Measurements from ENCODE around the gene SFRP5.

SFRP5 gene

DNA sequence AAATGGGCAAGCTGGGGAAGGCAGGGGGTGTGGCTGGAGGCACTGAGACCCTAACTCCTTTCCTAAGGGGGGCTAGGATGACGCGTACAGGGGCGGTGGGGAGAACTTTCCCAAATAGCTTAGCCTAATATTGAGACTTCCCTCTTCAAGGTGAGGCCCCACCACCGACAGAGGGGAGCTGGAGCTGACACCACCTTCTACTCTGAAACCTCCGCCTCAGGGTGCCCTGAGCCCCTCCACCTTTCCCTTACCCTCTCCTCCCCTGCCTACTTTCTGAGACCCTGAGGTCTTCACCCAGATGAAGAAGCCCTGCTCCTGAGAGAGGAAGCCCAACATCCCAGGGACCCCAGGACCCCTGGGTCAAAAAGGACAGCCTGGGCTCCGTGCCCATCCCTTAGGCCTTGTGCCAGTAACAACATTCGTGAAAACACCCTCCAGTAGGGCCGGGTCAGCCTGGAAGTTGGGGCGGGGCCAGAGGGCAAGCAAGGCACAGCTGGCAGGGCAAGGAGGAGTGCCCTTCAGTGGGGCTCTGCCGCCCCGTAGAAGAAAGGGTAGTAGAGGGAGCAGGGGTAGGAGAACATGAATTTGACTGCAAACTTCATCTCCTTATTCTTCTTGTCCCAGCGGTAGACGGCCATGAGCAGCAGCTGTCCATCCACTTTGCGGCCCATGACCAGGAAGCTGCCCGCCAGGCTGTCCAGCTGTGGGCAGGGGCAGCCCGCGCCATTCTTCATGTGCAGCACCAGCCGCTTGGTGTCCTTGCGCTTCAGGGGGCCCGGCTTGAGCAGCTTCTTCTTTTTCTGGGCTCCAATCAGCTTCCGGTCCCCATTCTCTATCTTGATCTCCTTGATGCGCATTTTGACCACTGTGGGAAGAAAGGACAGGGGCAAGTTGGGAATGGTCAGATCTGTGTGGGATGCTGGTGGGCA, 4.5 kb downstream of the SFRP5 start:
- DNase-seq = no peak

DNA sequence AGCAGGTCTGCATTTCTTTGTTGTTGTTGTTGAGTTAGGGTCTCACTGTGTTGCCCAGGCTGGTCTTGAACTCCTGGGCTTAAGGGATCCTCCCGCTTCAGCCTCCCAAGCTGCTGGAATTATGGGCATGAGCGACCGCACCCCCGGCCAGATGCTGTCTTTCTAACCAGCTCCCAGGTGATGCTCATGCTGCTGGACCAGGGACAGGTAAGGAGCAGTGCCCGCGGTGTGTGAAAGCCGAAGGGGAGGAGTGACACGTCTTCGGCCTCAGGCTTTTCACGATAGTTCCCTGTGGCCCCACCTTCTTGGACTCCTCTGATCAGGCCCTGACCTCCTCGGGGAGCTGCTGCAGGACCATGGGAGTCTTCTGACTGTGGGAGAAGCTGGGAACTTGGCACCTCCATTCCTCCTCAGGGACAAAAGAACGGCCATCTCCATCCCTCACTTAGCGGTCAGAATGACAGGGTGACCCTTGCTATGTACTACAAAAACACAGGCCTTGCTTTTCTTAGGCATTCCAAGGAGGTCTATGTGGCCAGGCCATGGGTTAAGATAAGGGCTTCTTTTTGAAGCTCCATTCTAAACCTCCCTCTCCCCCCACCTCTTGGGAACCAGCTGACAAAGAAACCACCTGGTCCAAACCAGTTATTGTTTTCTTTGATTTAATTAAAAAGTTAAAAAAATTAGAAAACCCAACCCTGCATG, 5.5 kb downstream of the SFRP5 start:
- no peak for DNase-seq

DNA sequence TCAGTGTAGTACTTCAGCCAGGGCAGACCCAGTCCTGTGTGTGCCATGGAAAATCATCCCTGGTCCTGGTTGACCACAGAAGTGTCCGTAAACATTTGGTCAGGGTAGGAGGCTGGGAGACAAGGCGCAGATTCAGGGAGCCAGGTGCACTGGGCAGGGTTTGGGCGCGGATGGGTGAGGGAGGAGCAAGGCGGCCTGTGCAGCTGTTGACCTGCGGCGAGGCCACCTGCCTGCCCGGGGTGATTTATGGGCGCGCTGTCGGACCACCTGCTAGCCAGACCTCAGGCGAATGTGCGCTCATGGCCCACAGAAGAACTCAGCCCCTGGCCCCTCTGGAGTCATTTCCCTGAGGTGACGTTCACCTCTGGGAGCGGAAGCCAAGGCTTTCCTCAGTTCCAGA, 6.6 kb downstream of the SFRP5 start:
- DNase-seq = no peak

DNA sequence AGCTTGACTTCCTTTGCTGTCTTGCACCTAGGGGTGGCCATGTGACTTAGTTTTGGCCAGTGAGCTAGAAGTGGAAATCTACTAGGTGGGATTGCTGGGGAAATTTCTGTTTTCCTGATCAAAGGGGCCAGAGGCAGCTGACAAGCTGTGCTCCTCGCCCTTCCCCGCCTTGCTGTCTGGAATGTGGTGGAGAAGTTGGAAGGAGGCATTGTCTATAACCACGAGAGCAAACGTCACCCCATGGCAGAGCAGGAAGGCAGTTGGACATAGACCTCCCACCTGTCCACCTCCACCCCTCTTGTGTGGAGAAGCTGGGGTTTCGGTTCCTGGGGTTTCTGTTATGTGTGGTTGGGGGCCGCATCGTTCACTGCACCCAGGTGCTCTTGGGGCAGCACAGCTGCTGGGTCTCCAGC, 7.3 kb downstream of the SFRP5 start:
- no peak for DNase-seq

DNA sequence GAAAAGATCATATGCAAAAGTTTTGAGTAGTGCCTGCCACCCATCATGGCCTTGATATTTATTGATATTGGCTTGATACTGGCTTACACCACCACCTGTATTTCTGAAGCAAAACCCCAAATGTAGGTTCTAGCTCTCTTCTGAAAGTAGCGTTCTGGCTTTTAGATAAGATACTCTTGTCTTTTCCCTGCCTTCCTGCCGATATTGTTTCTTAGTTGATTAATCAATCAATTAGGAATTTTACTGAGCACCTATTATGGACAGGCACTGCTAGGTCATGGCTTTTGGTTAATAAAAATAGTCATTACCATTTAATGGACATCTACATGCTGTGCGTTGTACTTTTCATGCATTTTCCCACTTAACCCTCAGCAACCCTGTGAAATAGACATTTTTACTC, 7.9 kb downstream of the SFRP5 start:
- no peak for DNase-seq

DNA sequence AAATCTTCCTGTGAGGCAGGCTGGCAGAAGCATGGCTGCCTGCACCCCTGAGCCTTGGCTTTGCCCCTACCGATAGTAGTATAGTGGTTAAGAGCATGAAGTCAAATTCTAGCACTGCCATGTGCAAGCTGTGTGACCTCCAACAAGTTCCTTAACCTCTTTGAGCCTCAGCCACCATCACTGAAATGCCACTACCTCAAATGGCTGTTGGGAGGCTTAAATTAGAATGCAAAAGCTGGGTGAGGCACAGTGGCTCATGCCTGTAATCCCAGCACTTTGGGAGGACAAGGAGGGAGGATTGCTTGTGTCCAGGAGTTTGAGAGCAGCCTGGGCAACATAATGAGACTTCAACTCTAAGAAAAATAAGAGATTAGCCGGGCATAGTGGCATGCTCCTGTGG, 8.4 kb downstream of the SFRP5 start:
- DNase-seq = no peak

DNA sequence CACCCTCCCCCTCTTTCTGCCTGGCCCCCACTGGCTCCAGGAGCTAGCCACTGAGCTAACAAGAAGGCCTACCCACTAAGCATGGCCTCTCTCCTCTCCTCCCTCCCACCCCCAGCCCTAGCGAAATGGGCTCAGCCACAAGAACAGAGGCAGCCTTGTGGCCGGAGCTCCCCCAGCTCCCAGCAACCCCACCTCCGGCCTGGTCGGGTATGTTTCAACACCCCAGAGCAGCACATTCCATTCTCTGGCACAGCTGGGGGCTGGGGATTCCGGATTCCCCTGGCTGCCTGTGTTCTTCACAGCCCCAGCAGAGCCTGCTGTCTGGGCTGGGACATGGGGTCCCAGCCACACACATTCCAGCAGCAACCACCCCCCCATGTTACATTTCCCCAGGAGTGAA, 9.0 kb downstream of the SFRP5 start:
- DNase-seq = peak in 13 of 51 donors; percentile 9 to 65 (median 26)

DNA sequence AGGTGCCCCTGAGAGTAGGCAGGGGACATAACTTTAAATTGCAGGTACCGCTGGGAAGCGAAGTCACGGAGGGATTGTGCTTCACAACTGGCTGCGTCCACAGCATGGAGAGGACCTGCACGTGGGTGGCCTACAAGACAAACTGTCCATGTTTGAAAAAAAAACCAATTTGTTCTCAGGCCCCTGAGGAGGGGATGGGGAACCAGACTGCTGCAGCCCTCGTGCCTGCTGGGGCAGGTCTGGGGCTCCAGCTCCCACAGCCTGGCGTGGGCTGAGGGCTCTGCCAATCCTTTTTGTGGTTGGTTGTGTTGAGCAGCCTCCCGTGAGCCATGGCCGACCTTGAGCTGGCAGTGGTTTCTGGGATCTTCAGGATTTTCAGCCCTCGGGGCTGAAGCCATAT, 9.7 kb downstream of the SFRP5 start:
- DNase-seq = no peak

DNA sequence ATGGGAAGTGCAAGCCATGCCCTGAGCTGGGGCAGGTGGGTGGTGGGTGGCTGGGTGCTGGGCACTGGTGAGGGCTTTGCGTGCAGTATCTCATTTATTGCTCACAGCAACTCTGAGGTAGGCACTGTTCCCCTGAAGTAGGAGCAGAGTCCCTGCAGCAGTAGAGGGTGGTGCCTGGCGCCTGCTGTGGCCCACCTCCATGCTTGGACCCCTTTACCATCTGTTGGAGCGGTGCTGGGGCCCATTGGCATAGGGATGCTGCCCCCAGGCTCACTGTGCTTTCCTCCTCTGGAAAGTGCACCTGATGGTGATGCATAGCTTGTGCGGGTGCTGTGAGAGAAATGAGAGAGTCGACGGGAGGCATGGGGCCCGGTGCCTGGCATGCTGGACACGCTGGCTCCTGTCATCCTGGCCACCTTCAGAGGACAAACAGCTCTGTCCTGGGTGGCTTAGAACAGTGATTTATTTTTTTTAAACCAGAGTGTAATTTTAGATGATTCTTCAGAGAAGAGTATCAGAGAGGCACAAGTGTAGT, 10.4 kb downstream of the SFRP5 start:
- DNase-seq = peak in 1 of 51 donors; percentile 17

DNA sequence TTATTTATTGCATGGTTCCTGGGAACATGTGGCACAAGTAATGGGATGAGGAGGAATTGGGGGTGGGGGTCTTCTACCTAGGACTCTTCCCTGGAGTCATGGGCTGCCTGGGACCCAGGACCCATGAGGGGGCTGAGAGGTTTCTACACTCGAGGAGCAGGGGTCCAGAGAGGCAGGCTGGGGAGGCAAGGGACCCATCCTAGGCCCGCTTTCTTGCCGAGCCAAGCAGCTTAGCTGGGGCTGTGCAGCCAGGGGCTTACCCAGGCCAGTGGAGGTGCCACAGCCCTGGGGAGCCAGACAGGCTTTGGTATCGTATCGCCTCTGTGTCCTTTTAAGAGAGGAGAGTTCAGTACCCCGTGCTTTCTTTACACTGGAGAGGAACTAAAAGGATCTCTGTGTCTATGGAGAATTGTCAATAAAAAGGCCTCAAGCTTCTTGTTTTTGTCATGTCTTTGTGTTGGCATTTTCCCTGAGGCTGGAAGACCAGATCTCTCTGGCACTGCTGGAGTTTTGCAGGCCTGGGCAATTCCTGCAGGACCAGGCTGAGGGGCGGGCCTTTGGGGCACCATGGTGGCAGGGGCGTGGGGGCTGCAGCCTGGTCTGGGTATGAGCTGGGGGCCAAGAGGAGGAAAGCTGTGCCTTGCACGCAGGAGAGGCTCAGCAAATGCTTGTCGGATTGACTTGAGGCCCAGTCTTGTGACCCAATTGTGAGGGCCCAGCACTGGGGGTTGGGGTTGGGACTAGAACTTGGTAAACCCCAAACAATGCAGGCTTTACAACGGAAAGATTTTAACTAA, 11.1 kb downstream of the SFRP5 start:
- peak in 1 of 51 donors; percentile 23 for DNase-seq

DNA sequence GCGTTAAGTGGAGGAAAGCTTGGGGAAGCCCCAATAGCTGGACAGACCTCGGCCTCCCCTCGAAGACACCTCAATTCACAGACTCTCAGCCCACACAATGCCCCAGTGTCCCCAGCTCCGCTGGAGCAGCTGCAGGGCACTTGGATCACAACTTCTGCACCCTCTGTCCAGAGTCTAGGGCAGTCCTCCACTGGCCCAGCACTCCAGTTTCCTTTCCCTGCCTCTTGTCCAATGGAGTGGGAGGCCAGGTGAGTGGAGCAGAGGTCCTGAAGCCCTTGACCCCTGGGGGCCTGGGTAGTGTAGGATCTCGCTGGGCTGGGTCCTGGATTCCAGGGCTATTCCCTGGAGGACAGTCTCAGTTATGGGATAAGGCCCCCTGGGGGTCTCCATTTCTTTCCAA, 11.9 kb downstream of the SFRP5 start:
- DNase-seq = no peak

DNA sequence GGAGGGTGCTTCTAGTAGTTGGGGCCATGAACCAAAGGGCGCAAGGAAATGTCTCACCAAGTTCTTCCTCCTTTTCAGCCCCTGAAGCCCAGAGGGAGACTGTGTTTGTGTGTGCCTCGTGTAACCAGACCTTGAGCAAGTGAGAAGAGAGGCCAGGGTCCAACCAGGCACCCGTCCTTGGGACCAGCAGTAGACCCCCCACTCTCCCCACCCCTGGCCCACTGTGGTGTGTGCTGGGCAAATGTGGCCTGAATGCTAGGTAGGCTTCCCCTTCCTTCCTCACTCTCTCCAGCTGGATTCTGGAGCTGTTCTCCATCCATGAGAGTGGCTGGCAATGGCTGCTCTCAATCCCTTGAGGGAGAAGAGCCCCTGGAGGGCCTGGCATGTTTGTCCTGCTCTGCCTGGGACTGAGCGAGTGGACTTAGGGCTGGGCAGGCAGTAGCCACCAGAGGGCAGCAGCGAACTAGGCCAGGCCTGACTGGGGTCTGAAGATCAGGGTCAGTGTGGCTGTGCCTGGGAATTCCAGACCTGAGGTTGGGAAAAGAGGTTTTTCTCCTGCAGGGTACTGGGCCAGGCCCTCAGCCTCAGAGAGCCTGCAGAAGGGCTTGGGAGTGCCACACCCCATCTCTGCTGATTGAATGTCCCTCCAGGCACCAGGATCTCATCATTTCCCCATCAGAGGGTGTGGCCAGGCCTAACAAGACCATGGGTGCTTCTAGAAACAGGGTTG, 12.5 kb downstream of the SFRP5 start:
- DNase-seq = peak in 42 of 51 donors; percentile 5 to 76 (median 48)

DNA sequence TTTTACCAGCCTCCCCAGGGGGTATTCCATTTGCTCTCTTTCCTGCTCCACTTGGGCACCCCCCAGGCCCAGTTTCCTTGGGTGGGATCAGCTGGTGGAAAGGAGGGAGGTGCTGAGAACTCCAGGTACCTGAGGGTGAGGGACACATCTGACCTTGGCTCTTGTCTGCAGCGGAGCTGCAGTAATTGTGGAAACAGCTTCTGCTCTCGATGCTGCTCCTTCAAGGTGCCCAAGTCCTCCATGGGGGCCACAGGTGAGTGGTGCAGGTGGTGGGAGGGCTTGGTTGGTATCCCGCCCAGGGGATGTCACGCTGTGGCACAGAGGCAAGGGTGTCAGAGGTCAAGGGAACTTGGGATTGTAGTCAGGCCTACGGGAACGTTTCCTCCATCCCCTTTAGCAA, 14.3 kb downstream of the SFRP5 start:
- DNase-seq = no peak

DNA sequence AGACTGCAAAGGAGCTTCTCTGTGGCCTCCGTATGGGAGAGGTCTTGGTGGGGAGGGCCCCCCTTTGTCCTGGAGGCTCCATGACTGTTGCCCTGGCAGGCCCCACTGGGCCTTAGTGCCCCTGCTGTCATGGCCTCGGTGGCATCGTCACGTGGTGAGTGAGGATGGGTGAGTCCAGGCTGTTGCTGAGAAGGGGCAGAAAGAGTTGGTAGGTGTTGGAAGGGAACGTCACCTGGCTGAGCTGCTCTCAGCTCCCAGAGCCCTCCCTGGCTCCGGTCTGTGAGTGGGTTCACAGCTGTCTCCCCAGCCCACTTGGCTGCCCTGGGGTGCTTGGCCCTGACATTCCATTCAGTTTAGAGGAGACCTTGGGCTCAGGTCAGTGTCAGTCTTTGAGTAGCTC, 16.1 kb downstream of the SFRP5 start:
- no peak for DNase-seq

DNA sequence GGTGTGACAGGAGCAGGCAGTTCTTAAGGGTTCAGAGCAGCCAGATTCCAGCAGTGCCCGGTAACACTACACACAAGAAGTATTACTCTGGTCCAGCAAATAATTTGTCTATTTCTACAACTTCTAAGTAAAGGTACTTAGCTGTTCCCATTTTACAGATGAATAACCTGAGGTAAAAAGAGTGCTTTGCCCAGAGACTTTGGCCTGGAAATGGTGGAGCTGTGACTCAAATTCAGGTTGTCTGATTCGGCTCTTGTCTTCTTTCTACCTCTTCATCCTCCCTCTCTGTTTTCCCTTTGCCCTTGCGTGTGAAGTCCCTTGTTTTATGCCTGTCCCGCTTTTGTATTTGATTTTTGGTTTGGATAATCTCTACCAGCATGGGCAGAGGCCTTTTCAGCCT, 17.1 kb downstream of the SFRP5 start:
- DNase-seq = no peak

DNA sequence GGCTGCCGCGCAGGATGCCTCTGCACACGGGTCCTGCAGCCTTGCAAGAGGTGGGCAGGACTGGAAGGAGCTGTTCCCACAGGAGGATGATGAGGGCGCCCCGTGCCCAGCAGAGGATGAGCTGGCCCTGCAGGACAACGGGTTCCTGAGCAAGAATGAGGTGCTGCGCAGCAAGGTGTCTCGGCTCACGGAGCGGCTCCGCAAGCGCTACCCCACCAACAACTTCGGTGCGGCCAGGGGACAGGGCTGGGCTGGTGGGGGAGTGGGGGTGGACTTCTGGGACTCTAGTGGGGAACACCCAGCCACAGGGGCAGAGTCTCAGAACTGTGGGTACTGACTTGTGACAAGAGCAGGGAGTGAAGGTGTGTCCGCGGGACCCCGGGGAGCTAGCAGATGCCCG, 18.8 kb downstream of the SFRP5 start:
- DNase-seq = no peak

DNA sequence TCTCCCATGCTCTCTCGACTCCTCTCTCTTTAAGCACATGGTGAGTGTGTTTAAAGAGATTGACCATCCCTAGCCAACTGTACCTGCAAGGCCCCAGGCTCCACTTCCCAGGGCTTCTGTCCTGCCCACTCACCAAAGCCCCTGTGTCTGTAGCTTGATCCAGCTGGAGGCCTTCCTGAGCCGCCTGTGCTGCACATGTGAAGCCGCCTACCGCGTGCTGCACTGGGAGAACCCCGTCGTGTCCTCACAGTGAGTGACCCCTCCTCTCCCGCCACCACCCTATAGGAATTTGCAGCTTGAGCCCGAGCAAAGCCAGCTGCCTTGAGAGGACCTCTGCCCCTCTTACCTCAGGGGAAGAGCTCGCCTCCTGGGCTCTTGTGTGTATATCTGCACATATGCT, 23.7 kb downstream of the SFRP5 start:
- DNase-seq = no peak

DNA sequence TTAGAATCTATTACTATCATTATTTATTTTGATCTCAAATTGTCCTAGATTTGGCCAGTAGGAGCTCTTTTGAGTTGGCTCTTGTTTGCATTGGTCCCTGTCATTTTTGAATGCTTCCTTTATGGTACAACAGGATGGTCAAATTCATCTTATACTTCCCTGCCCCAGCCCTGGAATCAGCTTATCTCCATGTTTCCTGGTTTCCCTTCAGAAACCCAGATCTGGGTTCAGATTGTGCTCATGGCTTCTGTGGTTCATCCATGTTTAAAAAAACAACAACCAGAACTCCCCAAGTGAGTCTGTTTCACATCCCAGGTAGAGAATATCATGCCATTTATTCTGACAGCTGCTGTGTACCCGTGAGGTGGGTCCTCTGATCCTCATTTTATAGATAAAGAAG, 24.2 kb downstream of the SFRP5 start:
- no peak for DNase-seq

DNA sequence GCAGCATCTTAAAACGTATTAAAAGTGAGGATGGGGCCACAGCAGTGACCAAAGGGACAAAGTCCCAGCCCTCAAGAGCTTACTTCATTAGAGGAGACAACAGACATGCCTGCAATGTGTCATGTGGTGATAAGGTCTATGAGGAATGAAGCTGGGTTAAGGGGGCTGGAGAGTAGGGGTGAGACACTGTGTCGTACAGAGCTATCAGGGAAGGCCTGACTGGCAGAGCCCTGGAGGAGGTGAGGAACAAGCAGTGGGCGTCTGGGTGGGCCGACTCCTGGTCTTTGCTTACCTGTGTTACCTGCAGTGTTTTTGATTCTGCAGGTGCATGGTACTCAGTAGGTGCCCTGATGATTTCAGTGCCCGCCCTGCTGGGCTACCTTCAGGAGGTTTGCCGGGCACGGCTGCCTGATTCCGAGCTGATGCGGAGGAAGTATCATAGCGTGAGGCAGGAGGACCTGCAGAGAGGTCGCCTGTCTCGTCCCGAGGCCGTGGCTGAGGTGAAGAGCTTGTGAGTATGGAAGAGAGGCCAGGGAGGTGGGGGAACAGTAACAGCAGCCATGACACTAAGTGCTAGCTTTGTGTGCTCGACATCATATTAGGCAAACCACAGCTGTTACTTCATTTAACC, 27.3 kb downstream of the SFRP5 start:
- no peak for DNase-seq

DNA sequence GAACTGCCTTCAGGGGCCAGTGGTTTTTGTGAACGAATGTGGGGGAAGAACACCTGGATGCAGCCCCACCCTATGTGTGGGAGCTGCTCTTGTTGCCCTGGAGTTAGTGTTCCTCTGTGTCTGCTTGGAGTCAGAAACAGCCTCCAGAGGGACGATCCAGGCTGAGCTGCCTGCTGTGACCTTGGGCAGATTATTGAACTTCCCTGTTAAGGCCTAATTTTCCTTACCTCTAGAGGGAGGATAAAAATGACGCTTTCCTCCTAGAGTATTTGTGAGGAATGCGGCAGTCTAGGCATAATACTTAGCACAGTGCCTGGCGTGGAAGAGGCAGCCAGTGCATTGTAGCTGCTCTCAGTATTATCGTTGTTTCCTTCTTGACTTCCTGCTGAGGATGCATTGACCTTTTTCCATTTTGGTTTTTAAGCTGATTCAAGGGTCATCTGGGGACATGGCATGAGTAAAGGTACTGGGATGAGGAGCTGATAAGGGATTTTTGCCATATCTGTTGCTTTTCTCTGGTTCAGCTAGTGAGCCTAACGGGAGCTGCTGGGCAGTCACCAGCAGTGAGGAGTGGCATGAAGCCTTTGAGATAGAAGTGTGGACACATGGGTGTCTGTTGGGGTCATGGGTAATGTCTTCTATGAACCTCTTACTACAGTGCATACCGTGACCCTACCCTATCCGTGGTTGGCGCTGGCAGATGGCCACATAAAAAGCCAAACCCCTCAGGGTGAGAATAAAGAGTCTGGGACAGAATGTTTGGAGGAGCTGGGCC, 28.4 kb downstream of the SFRP5 start:
- no peak for DNase-seq

Data from hypothalamus (tissue), 51 donors.